ENCODE measurements around the gene CHMP6.

The CHMP6 gene

GRCh38 chr17:80984749-80985148, 6.9 kb upstream of the CHMP6 start:
- no peak for TF ChIP-seq CTCF (conservative IDR thresholded peaks at IDR 0.05)
- no peak for TF ChIP-seq ZFX (IDR thresholded peaks at IDR 0.05)
- no peak overlapping the region for H3K27ac ChIP-seq

- no peak overlapping the region for H3K27ac ChIP-seq
- TF ChIP-seq CTCF (conservative IDR thresholded peaks at IDR 0.05) (no peak), ZFX (IDR thresholded peaks at IDR 0.05) (no peak)
These were observed 5.6 kb upstream of the CHMP6 start for GRCh38 chr17:80986046-80986445.

GRCh38 chr17:80986816-80987475, 4.7 kb upstream of the CHMP6 start:
- no peak overlapping the region for H3K27ac ChIP-seq

GRCh38 chr17:80987941-80988461, 3.6 kb upstream of the CHMP6 start:
- H3K27ac ChIP-seq: no peak overlapping the region

More at GRCh38 chr17:80986816-80987475, 4.7 kb upstream of the CHMP6 start:
- TF ChIP-seq CTCF (conservative IDR thresholded peaks at IDR 0.05): no peak
- no peak for TF ChIP-seq ZFX (IDR thresholded peaks at IDR 0.05)

GRCh38 chr17:80989586-80989913, 2.1 kb upstream of the CHMP6 start:
- TF ChIP-seq ZFX (IDR thresholded peaks at IDR 0.05): no peak
- TF ChIP-seq CTCF (conservative IDR thresholded peaks at IDR 0.05): no peak
- no peak overlapping the region for H3K27ac ChIP-seq

More at GRCh38 chr17:80987941-80988461, 3.6 kb upstream of the CHMP6 start:
- TF ChIP-seq CTCF (conservative IDR thresholded peaks at IDR 0.05) (no peak), ZFX (IDR thresholded peaks at IDR 0.05) (no peak)

GRCh38 chr17:80990921-80991644, 558 bp upstream of the CHMP6 start:
- H3K27ac ChIP-seq: peak overlapping the region; percentile 70
- TF ChIP-seq CTCF (conservative IDR thresholded peaks at IDR 0.05): no peak
- TF ChIP-seq ZFX (IDR thresholded peaks at IDR 0.05): no peak
